Mesenchymal stem cell (in vitro differentiated cells and primary cell): ENCODE measurements around the gene DNAH7.

Experiments used
- DNase-seq: peaks from one replicate; pipeline ENCODE4 v3.0.0-alpha.2; 2013
- H2AFZ ChIP-seq: one replicate; pipeline ENCODE4 v1.6.1; 2013; ENCODE audit warnings: low read depth, mild to moderate bottlenecking, control low read depth, inconsistent platforms, low read length, moderate library complexity
- H2AK5ac ChIP-seq: 2 replicates; pipeline ENCODE4 v1.6.1; 2013; ENCODE audit warnings: low read length, moderate library complexity, mild to moderate bottlenecking, inconsistent platforms; ENCODE audit not compliant: severe bottlenecking
- H2BK120ac ChIP-seq: one replicate; pipeline ENCODE4 v1.6.1; 2013; ENCODE audit warnings: low read depth, mild to moderate bottlenecking, inconsistent platforms, low read length, moderate library complexity
- H2BK12ac ChIP-seq, 2 experiments: one replicate each; pipeline ENCODE4 v1.6.1; 2013; ENCODE audit warnings: inconsistent platforms in 2 of 2, low read length in 2 of 2, mild to moderate bottlenecking in 2 of 2, moderate library complexity in 2 of 2, control low read depth in 1 of 2
- H2BK15ac ChIP-seq: one replicate; pipeline ENCODE4 v1.6.1; 2013; ENCODE audit warnings: mild to moderate bottlenecking, low read depth, inconsistent platforms; ENCODE audit not compliant: poor library complexity, severe bottlenecking
- H2BK5ac ChIP-seq: 2 replicates; pipeline ENCODE4 v1.6.1; 2013; ENCODE audit warnings: low read depth, mild to moderate bottlenecking, low read length, control low read depth, inconsistent platforms; ENCODE audit not compliant: poor library complexity, severe bottlenecking
- H3K14ac ChIP-seq, 2 experiments: one replicate each; pipeline ENCODE4 v1.6.1; 2013; ENCODE audit warnings: inconsistent platforms in 2 of 2, low read length in 2 of 2, control low read depth in 1 of 2, mild to moderate bottlenecking in 1 of 2, moderate library complexity in 1 of 2
- H3K18ac ChIP-seq, 2 experiments: one replicate each; pipeline ENCODE4 v1.6.1; 2013; ENCODE audit warnings: inconsistent platforms in 2 of 2, low read length in 2 of 2, control low read depth in 1 of 2, low read depth in 1 of 2, mild to moderate bottlenecking in 1 of 2
- H3K23ac ChIP-seq, 2 experiments: one replicate each; pipeline ENCODE4 v1.6.1; 2013; ENCODE audit warnings: inconsistent platforms in 2 of 2, low read length in 2 of 2, mild to moderate bottlenecking in 2 of 2, moderate library complexity in 2 of 2, control low read depth in 1 of 2
- H3K27ac ChIP-seq: 2 replicates; pipeline ENCODE4 v1.5.1; 2013; ENCODE audit warnings: mild to moderate bottlenecking, moderate library complexity, low read length, control low read depth, inconsistent platforms; ENCODE audit not compliant: poor library complexity, severe bottlenecking
- H3K27me3 ChIP-seq, 2 experiments: 2 replicates each; pipeline versions ENCODE4 v1.6.1 to v1.7.0; 2013; ENCODE audit warnings: low read length in 2 of 2, mild to moderate bottlenecking in 2 of 2, moderate library complexity in 2 of 2, control low read depth in 1 of 2, inconsistent platforms in 1 of 2; ENCODE audit not compliant: control insufficient read depth in 1 of 2, insufficient read depth in 1 of 2
- H3K36me3 ChIP-seq, 2 experiments: 2 replicates each; pipeline versions ENCODE4 v1.6.1 to v1.7.0; 2013; ENCODE audit warnings: low read length in 2 of 2, control low read depth in 1 of 2, inconsistent platforms in 1 of 2, low read depth in 1 of 2, mild to moderate bottlenecking in 1 of 2; ENCODE audit not compliant: insufficient read depth in 2 of 2, control insufficient read depth in 1 of 2
- H3K4ac ChIP-seq, 2 experiments: one replicate each; pipeline ENCODE4 v1.6.1; 2013; ENCODE audit warnings: inconsistent platforms in 2 of 2, low read length in 2 of 2, mild to moderate bottlenecking in 2 of 2, moderate library complexity in 2 of 2, control low read depth in 1 of 2, low read depth in 1 of 2
- H3K4me1 ChIP-seq: 2 replicates; pipeline ENCODE4 v1.6.1; 2013; ENCODE audit warnings: low read depth, low read length, control low read depth; ENCODE audit not compliant: control insufficient read depth, insufficient read depth
- H3K4me2 ChIP-seq: 2 replicates; pipeline ENCODE4 v1.6.1; 2013; ENCODE audit warnings: low read length, mild to moderate bottlenecking, inconsistent platforms; ENCODE audit not compliant: poor library complexity, severe bottlenecking
- H3K4me3 ChIP-seq, 2 experiments: 2 replicates each; pipeline versions ENCODE4 v1.5.1 to v1.7.0; 2013; ENCODE audit warnings: low read length in 2 of 2, mild to moderate bottlenecking in 2 of 2, control low read depth in 1 of 2, low read depth in 1 of 2; ENCODE audit not compliant: insufficient read depth in 1 of 2
- H3K79me1 ChIP-seq: replicated peaks from 2 replicates; pipeline ENCODE4 v1.6.1; 2013; ENCODE audit warnings: mild to moderate bottlenecking, control low read depth, low read length, inconsistent platforms; ENCODE audit not compliant: poor library complexity, severe bottlenecking
- H3K9ac ChIP-seq: 2 replicates; pipeline ENCODE4 v1.7.0; 2013; ENCODE audit warnings: mild to moderate bottlenecking, low read length, moderate library complexity
- H3K9me3 ChIP-seq: 2 replicates; pipeline ENCODE4 v1.7.0; 2013; ENCODE audit warnings: mild to moderate bottlenecking, low read length; ENCODE audit not compliant: control insufficient read depth
- H4K8ac ChIP-seq: one replicate; pipeline ENCODE4 v1.6.1; 2013; ENCODE audit warnings: inconsistent platforms, mild to moderate bottlenecking, low read length, moderate library complexity
- H4K91ac ChIP-seq: one replicate; pipeline ENCODE4 v1.6.1; 2013; ENCODE audit warnings: mild to moderate bottlenecking, low read length, inconsistent platforms
- WGBS: methylation state at CpG from one replicate; pipeline ENCODE4 v1.1.7; 2013; ENCODE audit warnings: mixed read lengths; 5-methylcytosine and 5-hydroxymethylcytosine counted together

The DNAH7 gene

DNA sequence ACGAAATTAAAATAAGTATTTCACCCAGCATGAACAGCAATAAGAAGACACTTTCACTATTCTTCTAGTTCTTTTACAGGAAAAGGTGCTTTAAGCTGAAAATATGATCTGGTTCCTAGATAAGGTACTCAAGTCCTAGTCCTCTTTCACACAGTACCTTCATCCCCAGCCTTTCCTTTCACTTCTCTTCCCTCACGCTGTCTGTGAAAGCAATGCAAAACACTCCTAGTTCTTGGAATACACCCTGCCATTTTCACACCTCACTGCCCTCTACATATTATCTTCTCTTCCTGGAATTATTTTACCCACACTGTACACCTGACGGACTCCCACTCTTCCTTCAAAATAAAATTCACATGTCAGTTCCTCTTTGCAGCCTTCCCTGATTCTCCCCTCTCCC, 82.9 kb downstream of the DNAH7 start:
- no peak overlapping the region for H3K14ac ChIP-seq
- DNase-seq: no peak
- H3K27me3 ChIP-seq: no peaks in the 10 kb centered on the region
- no peak overlapping the region for H3K4me3 ChIP-seq
- no peak overlapping the region for H2AFZ ChIP-seq
- no peaks in the 10 kb centered on the region for H3K36me3 ChIP-seq
- no peaks in the 10 kb centered on the region for H3K9me3 ChIP-seq
- H3K27ac ChIP-seq: no peak overlapping the region
- H3K4ac ChIP-seq: no peak overlapping the region
- no peaks in the 10 kb centered on the region for H3K79me1 ChIP-seq
- H3K9ac ChIP-seq: no peak overlapping the region
- H4K8ac ChIP-seq: no peak overlapping the region
- H3K18ac ChIP-seq: no peak overlapping the region
- H2BK120ac ChIP-seq: no peak overlapping the region
- no peak overlapping the region for H3K4me2 ChIP-seq
- no peak overlapping the region for H3K23ac ChIP-seq
- H3K4me1 ChIP-seq: no peaks in the 10 kb centered on the region
- H2AK5ac ChIP-seq: no peak overlapping the region
- 84% methylated on average over 2 of the region's 3 CpGs for WGBS
- H2BK12ac ChIP-seq: no peak overlapping the region
- no peak overlapping the region for H2BK15ac ChIP-seq
- H2BK5ac ChIP-seq: no peak overlapping the region
- no peak overlapping the region for H4K91ac ChIP-seq

DNA sequence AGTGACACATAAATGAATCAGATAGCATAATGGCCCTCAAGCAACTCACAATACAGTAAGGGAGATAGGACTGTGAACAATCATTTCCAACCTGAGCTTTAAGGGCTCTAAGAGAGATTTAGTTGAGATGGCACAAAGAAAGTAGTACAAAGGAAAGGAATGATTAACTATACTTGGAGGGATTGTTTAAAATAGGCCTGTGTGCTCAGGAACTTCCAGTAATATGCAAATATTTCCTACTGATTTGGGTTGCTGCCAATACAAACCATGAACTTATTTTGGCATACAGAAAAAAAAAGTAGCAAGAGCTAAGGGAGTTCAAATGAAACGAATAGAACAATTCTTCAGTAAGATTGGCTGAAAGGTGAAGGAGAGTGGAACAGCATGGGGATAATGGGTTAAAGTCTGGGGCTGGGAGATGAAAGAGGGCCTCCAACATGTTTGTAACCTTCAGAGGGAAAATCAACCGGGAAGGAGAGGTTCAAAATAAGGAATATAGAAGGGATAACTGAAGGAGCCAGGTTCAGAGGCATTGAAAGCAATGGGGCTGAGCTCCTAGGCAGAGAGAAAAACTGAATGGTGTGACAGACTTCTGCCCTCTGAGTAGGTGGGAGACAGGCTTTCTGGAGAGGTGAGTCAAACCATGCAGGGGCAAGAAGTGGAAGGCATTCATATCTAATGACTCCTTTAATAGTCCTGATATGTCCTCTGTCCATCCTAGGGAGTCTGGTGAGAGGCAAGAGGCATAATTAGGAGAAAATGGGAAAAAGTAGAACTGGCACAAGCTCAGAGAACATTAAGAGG, 83.5 kb downstream of the DNAH7 start:
- H2BK15ac ChIP-seq: no peak overlapping the region
- H3K4me3 ChIP-seq: no peak overlapping the region
- no peaks in the 10 kb centered on the region for H3K36me3 ChIP-seq
- H3K4ac ChIP-seq: no peak overlapping the region
- H2BK120ac ChIP-seq: no peak overlapping the region
- H3K4me2 ChIP-seq: no peak overlapping the region
- no peak overlapping the region for H4K91ac ChIP-seq
- H3K9ac ChIP-seq: no peak overlapping the region
- H4K8ac ChIP-seq: no peak overlapping the region
- no peaks in the 10 kb centered on the region for H3K79me1 ChIP-seq
- no peak overlapping the region for H2BK5ac ChIP-seq
- H3K9me3 ChIP-seq: no peaks in the 10 kb centered on the region
- H3K14ac ChIP-seq: no peak overlapping the region
- no peaks in the 10 kb centered on the region for H3K4me1 ChIP-seq
- DNase-seq: no peak
- WGBS: 58% methylated on average over 2 of the region's 2 CpGs
- H2BK12ac ChIP-seq: no peak overlapping the region
- no peak overlapping the region for H3K27ac ChIP-seq
- no peaks in the 10 kb centered on the region for H3K27me3 ChIP-seq
- H3K23ac ChIP-seq: no peak overlapping the region
- H2AK5ac ChIP-seq: no peak overlapping the region
- H3K18ac ChIP-seq: no peak overlapping the region
- no peak overlapping the region for H2AFZ ChIP-seq

DNA sequence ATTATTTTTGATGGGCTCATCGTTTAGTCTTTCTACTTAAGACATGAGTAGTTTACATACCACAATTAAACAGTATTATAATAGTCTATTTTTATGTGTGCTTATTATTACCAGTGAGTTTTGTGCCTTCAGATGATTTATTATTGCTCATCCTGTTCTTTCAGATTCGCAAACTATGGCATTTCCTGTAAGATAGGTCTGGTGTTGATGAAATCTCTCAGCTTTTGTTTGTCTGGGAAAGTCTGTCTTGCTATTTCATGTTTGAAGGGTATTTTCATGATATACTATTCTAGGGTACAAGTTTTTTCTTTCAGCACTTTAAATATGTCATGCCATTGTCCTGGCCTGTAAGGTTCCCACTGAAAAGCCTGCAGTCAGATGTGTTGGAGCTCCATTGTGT, 101.3 kb downstream of the DNAH7 start:
- no peak overlapping the region for H2AK5ac ChIP-seq
- DNase-seq: peak; percentile 8
- H3K9ac ChIP-seq: no peak overlapping the region
- H4K91ac ChIP-seq: no peak overlapping the region
- no peak overlapping the region for H3K4ac ChIP-seq
- no peak overlapping the region for H3K23ac ChIP-seq
- no peak overlapping the region for H3K4me3 ChIP-seq
- 25% methylated on average over 1 of the region's 2 CpGs for WGBS
- no peaks in the 10 kb centered on the region for H3K36me3 ChIP-seq
- no peaks in the 10 kb centered on the region for H3K9me3 ChIP-seq
- no peak overlapping the region for H2BK12ac ChIP-seq
- H3K4me1 ChIP-seq: no peaks in the 10 kb centered on the region
- no peak overlapping the region for H3K4me2 ChIP-seq
- no peaks in the 10 kb centered on the region for H3K79me1 ChIP-seq
- H3K18ac ChIP-seq: no peak overlapping the region
- H4K8ac ChIP-seq: no peak overlapping the region
- H2BK15ac ChIP-seq: no peak overlapping the region
- no peak overlapping the region for H2BK5ac ChIP-seq
- H2AFZ ChIP-seq: no peak overlapping the region
- no peaks in the 10 kb centered on the region for H3K27me3 ChIP-seq
- H2BK120ac ChIP-seq: no peak overlapping the region
- H3K14ac ChIP-seq: no peak overlapping the region
- H3K27ac ChIP-seq: no peak overlapping the region

DNA sequence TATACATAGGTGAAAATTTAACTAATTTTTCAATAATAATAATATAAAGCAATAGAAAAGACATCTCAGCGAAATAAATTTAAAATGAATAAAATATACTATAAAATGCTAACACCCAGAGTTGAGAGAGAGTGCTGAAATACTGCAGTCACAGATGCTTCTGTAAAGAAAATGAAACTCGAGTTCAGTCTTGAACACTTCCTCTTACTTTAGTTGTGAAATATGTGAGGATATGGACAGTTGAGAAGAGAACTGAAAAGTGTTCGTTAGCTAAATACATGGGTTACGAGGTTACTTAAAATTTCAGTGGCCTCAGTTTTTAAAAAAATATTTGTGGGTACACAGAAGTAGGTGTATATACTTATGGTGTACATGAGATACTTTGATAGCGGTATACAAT, 106.8 kb downstream of the DNAH7 start:
- Histone ChIP-seq H3K27me3 (no peaks in the 10 kb centered on the region), H3K4ac (no peak overlapping the region), H4K91ac (no peak overlapping the region), H2BK15ac (no peak overlapping the region), H3K23ac (no peak overlapping the region), H3K79me1 (no peaks in the 10 kb centered on the region), H3K9ac (no peak overlapping the region), H2AK5ac (no peak overlapping the region), H2BK12ac (no peak overlapping the region), H3K18ac (no peak overlapping the region), H3K4me1 (no peaks in the 10 kb centered on the region), H3K4me2 (no peak overlapping the region), H2BK5ac (no peak overlapping the region), H3K9me3 (no peaks in the 10 kb centered on the region), H3K4me3 (no peak overlapping the region), H3K36me3 (no peaks in the 10 kb centered on the region), H2AFZ (no peak overlapping the region), H4K8ac (no peak overlapping the region), H3K14ac (no peak overlapping the region), H2BK120ac (no peak overlapping the region), H3K27ac (no peak overlapping the region)
- no peak for DNase-seq
- 93% methylated on average over 3 of the region's 5 CpGs for WGBS
